H1 (cell line): ENCODE data around the gene NDRG2. TPM values are rescaled to one million over a fixed set of nuclear protein-coding genes. Genes with fewer than 3 reads are reported as not detected.
A peak's percentile ranks its signal among the peaks of the same experiment; 100 is the strongest.

Experiments used
- CTCF ChIA-PET: fragments of 300-600 bp; sonication (Branson Sonifier 250); formaldehyde crosslinking; loops from one replicate; lab custom pipeline; 2021; ENCODE audit not compliant: partially characterized antibody; lab: Charles Lee
- POLR2A ChIA-PET: fragments of 300-600 bp; sonication (Branson Sonifier 250); formaldehyde crosslinking; loops from one replicate; lab custom pipeline; 2021; ENCODE audit warnings: inconsistent platforms; ENCODE audit not compliant: partially characterized antibody; lab: Charles Lee
- DNase-seq, 2 experiments: peaks; one replicate each; pipeline versions ENCODE4 v3.0.0 to v3.0.0-alpha.2; 2010 to 2022; ENCODE audit warnings: low spot score in 2 of 2, low read depth in 1 of 2, mixed read lengths in 1 of 2
- FAIRE-seq: peaks from 2 replicates; lab custom pipeline; 2011; peaks lifted over from hg19 to GRCh38; lab: Jason Lieb, UNC
- H2AFZ ChIP-seq: 2 replicates; pipeline ENCODE4 v1.8.1; 2012; ENCODE audit warnings: low read length, inconsistent platforms
- H2AK5ac ChIP-seq: 2 replicates; pipeline ENCODE4 v1.6.1; 2013; ENCODE audit warnings: low read depth, low read length
- H2BK120ac ChIP-seq: replicated peaks from 2 replicates; pipeline ENCODE3; 2013; ENCODE audit warnings: low read depth, low read length, inconsistent platforms
- H2BK12ac ChIP-seq: 2 replicates; pipeline ENCODE4 v1.6.1; 2013; ENCODE audit warnings: low read depth, low read length
- H2BK15ac ChIP-seq: 2 replicates; pipeline ENCODE4 v1.6.1; 2013; ENCODE audit warnings: low read length
- H2BK20ac ChIP-seq: 2 replicates; pipeline ENCODE4 v1.6.1; 2013; ENCODE audit warnings: low read length
- H2BK5ac ChIP-seq: 2 replicates; pipeline ENCODE4 v1.6.1; 2013; ENCODE audit warnings: low read depth, low read length
- H3K14ac ChIP-seq: 2 replicates; pipeline ENCODE4 v1.6.1; 2013; ENCODE audit warnings: inconsistent platforms; ENCODE audit not compliant: insufficient read length
- H3K18ac ChIP-seq: 2 replicates; pipeline ENCODE4 v1.6.1; 2013; ENCODE audit warnings: low read length; ENCODE audit errors: extremely low read depth
- H3K23ac ChIP-seq: 2 replicates; pipeline ENCODE4 v1.6.1; 2013; ENCODE audit warnings: inconsistent platforms; ENCODE audit not compliant: insufficient read length
- H3K23me2 ChIP-seq: 2 replicates; pipeline ENCODE4 v1.6.1; 2013; ENCODE audit warnings: low read depth, low read length
- H3K27ac ChIP-seq: 2 replicates; pipeline ENCODE4 v1.6.1; 2011; ENCODE audit warnings: low read depth, low read length, inconsistent platforms
- H3K27me3 ChIP-seq, 4 experiments: replicated peaks in 1 of 4; 1 replicate in 1 of 4; 2 replicates in 3 of 4; pipeline versions ENCODE4 v1.6.1 to v1.8.1; 2011 to 2013; ENCODE audit warnings: low read length in 3 of 4, mild to moderate bottlenecking in 3 of 4, inconsistent platforms in 2 of 4, mixed read lengths in 2 of 4, moderate library complexity in 1 of 4; ENCODE audit not compliant: control insufficient read depth in 3 of 4, insufficient read depth in 3 of 4; ENCODE audit errors: extremely low read depth in 1 of 4
- H3K36me3 ChIP-seq, 4 experiments: 2 replicates each; pipeline versions ENCODE4 v1.6.1 to v1.8.1; 2011 to 2013; ENCODE audit warnings: mild to moderate bottlenecking in 4 of 4, low read length in 3 of 4, moderate library complexity in 2 of 4, control low read depth in 1 of 4, inconsistent platforms in 1 of 4; ENCODE audit not compliant: insufficient read depth in 4 of 4, control insufficient read depth in 2 of 4
- H3K4ac ChIP-seq: replicated peaks from 2 replicates; pipeline ENCODE3; 2013; ENCODE audit warnings: low read length, low read depth, mixed read lengths, inconsistent platforms; ENCODE audit not compliant: insufficient read length
- H3K4me1 ChIP-seq, 4 experiments: replicated peaks in 1 of 4; 1 replicate in 1 of 4; 2 replicates in 3 of 4; pipeline versions ENCODE4 v1.6.1 to v1.8.1; 2011 to 2013; ENCODE audit warnings: low read length in 3 of 4, inconsistent platforms in 2 of 4, mixed read lengths in 1 of 4; ENCODE audit not compliant: insufficient read depth in 4 of 4, control insufficient read depth in 3 of 4
- H3K4me2 ChIP-seq, 2 experiments: 2 replicates each; pipeline versions ENCODE4 v1.6.1 to v1.8.1; 2011 to 2013; ENCODE audit warnings: low read depth in 2 of 2, low read length in 2 of 2, control low read depth in 1 of 2, inconsistent platforms in 1 of 2, mild to moderate bottlenecking in 1 of 2; ENCODE audit not compliant: insufficient read depth in 1 of 2
- H3K4me3 ChIP-seq, 4 experiments: fragments of 200-600, 300-600 bp in 1 of 4; sonication (generic), shearing (Covaris generic), sonication (Bioruptor Twin) in 1 of 4; 2 replicates each; pipeline versions ENCODE4 v1.5.1 to v1.8.1; 2011 to 2016; ENCODE audit warnings: low read length in 4 of 4, low read depth in 3 of 4, control low read depth in 2 of 4, inconsistent platforms in 2 of 4, mild to moderate bottlenecking in 2 of 4, mixed read lengths in 1 of 4, moderate library complexity in 1 of 4; ENCODE audit not compliant: insufficient read depth in 2 of 4; ENCODE audit errors: extremely low read depth in 1 of 4
- H3K56ac ChIP-seq: replicated peaks from 2 replicates; pipeline ENCODE3; 2013; ENCODE audit warnings: low read depth, mild to moderate bottlenecking, mixed read lengths, low read length, inconsistent platforms; ENCODE audit not compliant: insufficient read length
- H3K79me1 ChIP-seq: 2 replicates; pipeline ENCODE4 v1.6.1; 2013; ENCODE audit warnings: low read depth, low read length, control low read depth
- H3K79me2 ChIP-seq, 2 experiments: 2 replicates each; pipeline versions ENCODE4 v1.6.1 to v1.8.1; 2012 to 2013; ENCODE audit warnings: low read length in 2 of 2, mild to moderate bottlenecking in 2 of 2, inconsistent platforms in 1 of 2; ENCODE audit not compliant: insufficient read depth in 2 of 2, control insufficient read depth in 1 of 2
- H3K9ac ChIP-seq, 4 experiments: replicated peaks in 1 of 4; 1 replicate in 1 of 4; 2 replicates in 3 of 4; pipeline versions ENCODE4 v1.6.1 to v1.8.1; 2011 to 2013; ENCODE audit warnings: low read depth in 3 of 4, low read length in 3 of 4, control low read depth in 2 of 4, mild to moderate bottlenecking in 2 of 4, moderate library complexity in 2 of 4, inconsistent platforms in 1 of 4; ENCODE audit errors: extremely low read depth in 1 of 4
- H3K9me3 ChIP-seq, 2 experiments: 2 replicates each; pipeline versions ENCODE4 v1.6.1 to v1.8.1; 2012 to 2013; ENCODE audit warnings: mild to moderate bottlenecking in 2 of 2, moderate library complexity in 2 of 2, control low read depth in 1 of 2, inconsistent platforms in 1 of 2, low read depth in 1 of 2, low read length in 1 of 2, mixed read lengths in 1 of 2; ENCODE audit not compliant: insufficient read depth in 2 of 2
- H4K20me1 ChIP-seq, 2 experiments: replicated peaks in 1 of 2; 2 replicates each; pipeline versions ENCODE3 to v1.8.1; 2011 to 2013; ENCODE audit warnings: inconsistent platforms in 2 of 2, low read length in 2 of 2, mild to moderate bottlenecking in 1 of 2; ENCODE audit not compliant: insufficient read depth in 2 of 2, control insufficient read depth in 1 of 2
- H4K5ac ChIP-seq: 2 replicates; pipeline ENCODE4 v1.6.1; 2013; ENCODE audit warnings: low read length, low read depth, mixed read lengths, inconsistent platforms; ENCODE audit not compliant: insufficient read length
- H4K8ac ChIP-seq: 2 replicates; pipeline ENCODE4 v1.8.0; 2013; ENCODE audit warnings: mild to moderate bottlenecking, moderate library complexity, low read length, inconsistent platforms; ENCODE audit not compliant: insufficient read depth; ENCODE audit errors: extremely low read depth
- H4K91ac ChIP-seq: replicated peaks from 2 replicates; pipeline ENCODE3; 2013; ENCODE audit warnings: low read length, mixed read lengths, inconsistent platforms; ENCODE audit not compliant: insufficient read length
- CREB1 ChIP-seq: IDR thresholded peaks from 2 replicates; pipeline ENCODE4 v1.6.1; 2012; ENCODE audit warnings: inconsistent platforms
- CTBP2 ChIP-seq: IDR thresholded peaks from 2 replicates; pipeline ENCODE4 v1.7.0; 2011; ENCODE audit warnings: borderline replicate concordance, mild to moderate bottlenecking, moderate library complexity, mixed read lengths, low read length; ENCODE audit not compliant: insufficient read depth, insufficient read length
- EP300 ChIP-seq, 2 experiments: IDR thresholded peaks; 1 replicate in 1 of 2; 2 replicates in 1 of 2; pipeline ENCODE4 v1.6.1; 2011 to 2012; ENCODE audit warnings: low read depth in 2 of 2, low read length in 2 of 2, mild to moderate bottlenecking in 2 of 2, borderline replicate concordance in 1 of 2, inconsistent platforms in 1 of 2, moderate library complexity in 1 of 2
- FOSL1 ChIP-seq: IDR thresholded peaks from 2 replicates; pipeline ENCODE4 v1.6.1; 2011; ENCODE audit warnings: mild to moderate bottlenecking, low read depth, low read length, moderate library complexity; ENCODE audit not compliant: insufficient read depth
- JUND ChIP-seq: IDR thresholded peaks from 2 replicates; pipeline ENCODE4 v1.6.1; 2011; ENCODE audit warnings: mild to moderate bottlenecking, improper control_type of control experiment, low read length
- MAFK ChIP-seq: IDR thresholded peaks from 2 replicates; pipeline ENCODE4 v1.6.1; 2012; ENCODE audit warnings: low read depth, mild to moderate bottlenecking, improper control_type of control experiment, low read length
- NRF1 ChIP-seq: IDR thresholded peaks from 2 replicates; pipeline ENCODE4 v1.6.1; 2011; ENCODE audit warnings: mild to moderate bottlenecking, low read depth, low read length, improper control_type of control experiment
- RFX5 ChIP-seq: IDR thresholded peaks from 2 replicates; pipeline ENCODE4 v1.6.1; 2011; ENCODE audit warnings: low read depth, low read length, improper control_type of control experiment, borderline replicate concordance
- RNF2 ChIP-seq: fragments of 200-900, 300-1000 bp; sonication (generic); IDR thresholded peaks from 2 replicates; pipeline ENCODE4 v1.7.1; 2016; ENCODE audit warnings: borderline replicate concordance, low read depth, mild to moderate bottlenecking, antibody characterized with exemption, low read length; ENCODE audit not compliant: poor library complexity, severe bottlenecking; ENCODE audit errors: missing control alignments
- RXRA ChIP-seq: IDR thresholded peaks from 2 replicates; pipeline ENCODE4 v1.6.1; 2011; ENCODE audit warnings: low read depth, mild to moderate bottlenecking, low read length, moderate library complexity; ENCODE audit not compliant: insufficient read depth
- SIRT6 ChIP-seq: IDR thresholded peaks from one replicate; pipeline ENCODE4 v1.7.1; 2012; ENCODE audit warnings: low read length, inconsistent platforms
- SIX5 ChIP-seq: IDR thresholded peaks from 2 replicates; pipeline ENCODE4 v1.6.1; 2011; ENCODE audit warnings: mild to moderate bottlenecking, low read depth, low read length
- SUZ12 ChIP-seq: fragments of 200-600 bp; sonication (generic); IDR thresholded peaks from 2 replicates; pipeline ENCODE4 v1.6.1; 2012; ENCODE audit warnings: mild to moderate bottlenecking, inconsistent platforms, low read length, moderate library complexity, mixed read lengths
- TEAD4 ChIP-seq: IDR thresholded peaks from 2 replicates; pipeline ENCODE4 v1.6.1; 2012; ENCODE audit warnings: low read depth, low read length, inconsistent platforms, mixed read lengths
- WGBS, 2 experiments: shearing (Covaris generic) in 1 of 2; methylation state at CpG; one replicate each; pipeline versions ENCODE4 v1.1.6 to v1.1.7; 2013 to 2015; ENCODE audit warnings: low lambda C conversion rate in 2 of 2, mixed read lengths in 2 of 2, inconsistent platforms in 1 of 2, low coverage in 1 of 2, missing lambda C conversion rate in 1 of 2; ENCODE audit not compliant: insufficient replicate concordance in 2 of 2, insufficient coverage in 1 of 2, insufficient read length in 1 of 2; ENCODE audit errors: extremely low coverage in 1 of 2, missing lambda C conversion rate in 1 of 2; 5-methylcytosine and 5-hydroxymethylcytosine counted together
- polyA plus RNA-seq, 7 experiments: library from polyadenylated mRNA; depleted of rRNA in 3 of 7; stranded (reverse) in 5 of 7; unstranded in 2 of 7; fragments of >200 nt in 5 of 7; fragments of 200-250 nt in 2 of 7; gene quantifications; 1 replicate in 5 of 7; 2 replicates in 1 of 7; 4 replicates in 1 of 7; pipeline versions ENCODE4 v1.2.1 to v1.2.3, GENCODE V29; 2011 to 2013; ENCODE audit warnings: missing spikeins in 2 of 7, mixed read lengths in 2 of 7
- total RNA-seq: library from RNA; stranded (reverse); fragmentation: NEBNext Ultra II Directional; extraction: Animal tissue kit (Norgen Biotek cat#: 25700); gene quantifications from 2 replicates; pipeline ENCODE4 v1.2.1, GENCODE V29; 2021

NDRG2 gene
- total and polyA plus RNA-seq, 2 of the 8 experiments (the other 6 are each of a cell fraction or from before 2014, with no cell fraction given): 29.9 to 48.6 TPM

DNA sequence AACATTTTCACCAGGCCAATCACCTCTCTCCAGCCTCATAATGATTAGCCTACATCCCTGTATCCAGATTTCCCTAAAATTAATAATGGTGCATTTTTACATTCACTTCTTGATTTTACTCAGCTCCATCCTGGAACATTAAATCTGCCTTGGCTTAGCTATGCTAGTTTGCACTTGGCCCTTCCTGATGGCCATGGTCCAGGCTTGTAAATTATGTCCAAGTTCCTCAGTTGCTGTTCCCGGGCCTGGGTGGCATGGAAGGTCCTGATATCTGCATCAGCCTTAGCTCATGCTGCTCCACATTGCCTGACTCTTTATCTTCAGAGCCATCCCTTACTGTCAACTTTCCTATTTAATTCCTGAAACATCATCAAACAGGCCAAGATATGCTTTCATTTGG is 46.2 kb downstream of the NDRG2 start:
- CTCF ChIA-PET: interaction anchor here (0.7 to 1.4 kb wide), 4 partner anchors 9 to 114 kb away, joined by 3 to 6 read pairs (median 3); no protein-coding TSS in a partner anchor
- TF ChIP-seq SUZ12: no peak
- TF ChIP-seq CREB1: no peak
- TF ChIP-seq MAFK: no peak
- no peak for TF ChIP-seq RXRA
- no peak for TF ChIP-seq NRF1
- TF ChIP-seq CTBP2: no peak
- no peak for TF ChIP-seq SIX5
- TF ChIP-seq TEAD4: no peak
- no peak for TF ChIP-seq EP300 (IDR thresholded peaks at IDR 0.05; ENCODE audit: borderline replicate concordance in 1 of 2, low read depth in 2 of 2, low read length in 2 of 2)
- no peak for TF ChIP-seq FOSL1
- no peak for TF ChIP-seq RFX5
- no peak for TF ChIP-seq JUND
- TF ChIP-seq RNF2: no peak
- no peak for TF ChIP-seq SIRT6

More for the DNA sequence above, 46.2 kb downstream of the NDRG2 start:
- whole genome bisulfite sequencing, 2 experiments: 82% methylated on average over 1 of the region's 1 CpG; no CpG with 5 or more reads in 1 of the 2 experiments
- Histone ChIP-seq H3K79me2 (no peaks in the 10 kb centered on the region), H2BK20ac (no peak overlapping the region), H3K56ac (no peak overlapping the region), H2BK12ac (no peak overlapping the region), H2BK5ac (no peak overlapping the region), H3K18ac (no peak overlapping the region), H3K27ac (no peak overlapping the region), H2AFZ (no peak overlapping the region), H3K4me2 (no peak overlapping the region), H2BK120ac (no peak overlapping the region), H3K14ac (no peak overlapping the region), H4K91ac (no peak overlapping the region), H4K5ac (no peak overlapping the region), H3K23me2 (no peaks in the 10 kb centered on the region), H3K9ac (no peak overlapping the region), H4K8ac (no peak overlapping the region), H3K79me1 (no peaks in the 10 kb centered on the region), H3K4ac (no peak overlapping the region), H3K27me3 (peaks cover 0 to 2% (median 0%) of the 10 kb centered on the region in 4 experiments; a peak in 2 of 7 replicates), H2BK15ac (no peak overlapping the region), H2AK5ac (no peak overlapping the region), H3K9me3 (no peaks in the 10 kb centered on the region), H3K36me3 (no peaks in the 10 kb centered on the region), H3K4me1 (no peaks in the 10 kb centered on the region), H3K23ac (peak overlapping the region; percentile 12), H3K4me3 (no peak overlapping the region), H4K20me1 (no peaks in the 10 kb centered on the region)
- DNase-seq: no peak
- FAIRE-seq: no peak
- POLR2A ChIA-PET: interaction anchor here (1.2 kb wide), 1 partner anchor 11 kb away, joined by 3 read pairs; no protein-coding TSS in a partner anchor
